WTC11 (cell line): ENCODE results near the gene AMBP. TPM values are rescaled to one million over a fixed set of nuclear protein-coding genes. Genes with fewer than 3 reads are reported as not detected.

Experiments used
- ATAC-seq: fragments of 200-7000 bp; cut with Tn5 transposase; 2 replicates; pipeline ENCODE4 v1.10.0; 2021; ENCODE audit warnings: mild to moderate bottlenecking, moderate library complexity
- CTCF ChIA-PET: fragments of 300-600 bp; sonication (Branson Sonifier 250); formaldehyde crosslinking; loops from one replicate; lab custom pipeline; 2021; ENCODE audit warnings: antibody characterized with exemption; lab: Charles Lee
- POLR2A ChIA-PET: fragments of 350-600 bp; sonication (Branson Sonifier 250); formaldehyde crosslinking; loops from one replicate; lab custom pipeline; 2021; ENCODE audit warnings: antibody characterized with exemption; lab: Charles Lee
- DNase-seq: peaks from one replicate; pipeline ENCODE4 v3.0.0; 2021; ENCODE audit warnings: low spot score
- H3K27ac Mint-ChIP-seq: 2 replicates; pipeline ENCODE4 v1.8.0; 2021; ENCODE audit warnings: mixed read lengths
- H3K27me3 Mint-ChIP-seq: 2 replicates; pipeline ENCODE4 v1.8.0; 2021; ENCODE audit warnings: low read depth, mild to moderate bottlenecking, moderate library complexity, mixed read lengths
- H3K36me3 Mint-ChIP-seq: 2 replicates; pipeline ENCODE4 v1.8.0; 2021; ENCODE audit warnings: mixed read lengths
- H3K4me1 Mint-ChIP-seq: 2 replicates; pipeline ENCODE4 v1.8.0; 2022; ENCODE audit warnings: mixed read lengths
- H3K4me3 Mint-ChIP-seq: 2 replicates; pipeline ENCODE4 v1.8.0; 2021; ENCODE audit warnings: mild to moderate bottlenecking, moderate library complexity, mixed read lengths
- H3K9me3 Mint-ChIP-seq: 2 replicates; pipeline ENCODE4 v1.8.0; 2021; ENCODE audit warnings: mixed read lengths
- CREB1 ChIP-seq: sonication (generic); formaldehyde crosslinking; IDR thresholded peaks from 2 replicates; pipeline ENCODE4 v1.8.0; 2023; ENCODE audit warnings: mild to moderate bottlenecking, missing genetic modification reagents
- GABPB1 ChIP-seq: sonication (generic); formaldehyde crosslinking; IDR thresholded peaks from 2 replicates; pipeline ENCODE4 v1.8.1; 2023; ENCODE audit warnings: mild to moderate bottlenecking, missing genetic modification reagents
- MYBL2 ChIP-seq: sonication (generic); formaldehyde crosslinking; IDR thresholded peaks from 2 replicates; pipeline ENCODE4 v1.8.1; 2023; ENCODE audit warnings: mild to moderate bottlenecking, moderate library complexity, missing genetic modification reagents
- SMAD3 ChIP-seq: sonication (generic); formaldehyde crosslinking; IDR thresholded peaks from 2 replicates; pipeline ENCODE4 v1.8.0; 2022; ENCODE audit warnings: missing genetic modification reagents, mild to moderate bottlenecking, borderline replicate concordance
- ZNF121 ChIP-seq: sonication (generic); formaldehyde crosslinking; IDR thresholded peaks from 2 replicates; pipeline ENCODE4 v1.8.0; 2023; ENCODE audit warnings: missing genetic modification reagents
- ZNF263 ChIP-seq: sonication (generic); formaldehyde crosslinking; IDR thresholded peaks from 2 replicates; pipeline ENCODE4 v1.8.1; 2022; ENCODE audit warnings: low read depth, mild to moderate bottlenecking, moderate library complexity, missing genetic modification reagents
- ZNF671 ChIP-seq: fragments of 250-450 bp; sonication (Bioruptor Pico); IDR thresholded peaks from 2 replicates; pipeline ENCODE4 v1.8.0; 2021; ENCODE audit warnings: mild to moderate bottlenecking
- total RNA-seq: library from RNA; stranded (reverse); gene quantifications from 3 replicates; pipeline ENCODE4 v1.2.3, GENCODE V29; 2021
- TF ChIP-seq, protein P1 (sequence below): sonication (generic); formaldehyde crosslinking; IDR thresholded peaks from 2 replicates; pipeline ENCODE4 v1.8.0; 2023; ENCODE audit warnings: missing genetic modification reagents, mild to moderate bottlenecking, borderline replicate concordance
- TF ChIP-seq, protein P2 (sequence below): sonication (generic); formaldehyde crosslinking; IDR thresholded peaks from 2 replicates; pipeline ENCODE4 v1.8.0; 2022; ENCODE audit warnings: mild to moderate bottlenecking, missing genetic modification reagents
- TF ChIP-seq, protein P3 (sequence below): fragments of 200-600 bp; IDR thresholded peaks from 2 replicates; pipeline ENCODE4 v1.8.0; 2022; ENCODE audit warnings: antibody characterized with exemption
- TF ChIP-seq, protein P4 (sequence below): sonication (generic); formaldehyde crosslinking; IDR thresholded peaks from 2 replicates; pipeline ENCODE4 v1.8.0; 2022; ENCODE audit warnings: missing genetic modification reagents
- TF ChIP-seq, protein P5 (sequence below): sonication (generic); formaldehyde crosslinking; IDR thresholded peaks from 2 replicates; pipeline ENCODE4 v1.8.1; 2022; ENCODE audit warnings: mild to moderate bottlenecking, moderate library complexity, missing genetic modification reagents

The AMBP gene
- total RNA-seq, 1 experiment from 2014 or later = 3.3 TPM

DNA sequence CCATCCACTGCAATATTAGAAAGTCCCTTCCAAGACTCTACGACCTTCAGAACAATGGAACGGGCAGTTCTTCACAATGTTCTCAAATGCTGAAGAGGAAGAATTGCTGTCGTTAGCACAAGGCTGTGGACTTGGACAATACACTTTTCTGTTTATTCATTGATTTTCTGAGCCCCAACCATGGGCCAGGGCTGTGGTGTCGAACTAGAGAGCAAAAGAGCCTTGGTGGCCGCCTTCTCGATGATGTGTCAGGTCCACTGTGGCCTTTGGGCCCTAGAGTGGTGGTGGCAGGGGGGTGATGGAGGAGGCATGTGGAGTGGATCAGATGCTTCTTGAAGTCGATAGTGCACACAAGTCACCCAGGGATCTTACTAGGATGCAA is 39.5 kb upstream of the AMBP start (continued):
- TF ChIP-seq, protein P1, sequence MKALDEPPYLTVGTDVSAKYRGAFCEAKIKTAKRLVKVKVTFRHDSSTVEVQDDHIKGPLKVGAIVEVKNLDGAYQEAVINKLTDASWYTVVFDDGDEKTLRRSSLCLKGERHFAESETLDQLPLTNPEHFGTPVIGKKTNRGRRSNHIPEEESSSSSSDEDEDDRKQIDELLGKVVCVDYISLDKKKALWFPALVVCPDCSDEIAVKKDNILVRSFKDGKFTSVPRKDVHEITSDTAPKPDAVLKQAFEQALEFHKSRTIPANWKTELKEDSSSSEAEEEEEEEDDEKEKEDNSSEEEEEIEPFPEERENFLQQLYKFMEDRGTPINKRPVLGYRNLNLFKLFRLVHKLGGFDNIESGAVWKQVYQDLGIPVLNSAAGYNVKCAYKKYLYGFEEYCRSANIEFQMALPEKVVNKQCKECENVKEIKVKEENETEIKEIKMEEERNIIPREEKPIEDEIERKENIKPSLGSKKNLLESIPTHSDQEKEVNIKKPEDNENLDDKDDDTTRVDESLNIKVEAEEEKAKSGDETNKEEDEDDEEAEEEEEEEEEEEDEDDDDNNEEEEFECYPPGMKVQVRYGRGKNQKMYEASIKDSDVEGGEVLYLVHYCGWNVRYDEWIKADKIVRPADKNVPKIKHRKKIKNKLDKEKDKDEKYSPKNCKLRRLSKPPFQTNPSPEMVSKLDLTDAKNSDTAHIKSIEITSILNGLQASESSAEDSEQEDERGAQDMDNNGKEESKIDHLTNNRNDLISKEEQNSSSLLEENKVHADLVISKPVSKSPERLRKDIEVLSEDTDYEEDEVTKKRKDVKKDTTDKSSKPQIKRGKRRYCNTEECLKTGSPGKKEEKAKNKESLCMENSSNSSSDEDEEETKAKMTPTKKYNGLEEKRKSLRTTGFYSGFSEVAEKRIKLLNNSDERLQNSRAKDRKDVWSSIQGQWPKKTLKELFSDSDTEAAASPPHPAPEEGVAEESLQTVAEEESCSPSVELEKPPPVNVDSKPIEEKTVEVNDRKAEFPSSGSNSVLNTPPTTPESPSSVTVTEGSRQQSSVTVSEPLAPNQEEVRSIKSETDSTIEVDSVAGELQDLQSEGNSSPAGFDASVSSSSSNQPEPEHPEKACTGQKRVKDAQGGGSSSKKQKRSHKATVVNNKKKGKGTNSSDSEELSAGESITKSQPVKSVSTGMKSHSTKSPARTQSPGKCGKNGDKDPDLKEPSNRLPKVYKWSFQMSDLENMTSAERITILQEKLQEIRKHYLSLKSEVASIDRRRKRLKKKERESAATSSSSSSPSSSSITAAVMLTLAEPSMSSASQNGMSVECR (CRISPR knock-in tag) = no peak
- TF ChIP-seq CREB1 (CRISPR knock-in tag) = no peak

DNA sequence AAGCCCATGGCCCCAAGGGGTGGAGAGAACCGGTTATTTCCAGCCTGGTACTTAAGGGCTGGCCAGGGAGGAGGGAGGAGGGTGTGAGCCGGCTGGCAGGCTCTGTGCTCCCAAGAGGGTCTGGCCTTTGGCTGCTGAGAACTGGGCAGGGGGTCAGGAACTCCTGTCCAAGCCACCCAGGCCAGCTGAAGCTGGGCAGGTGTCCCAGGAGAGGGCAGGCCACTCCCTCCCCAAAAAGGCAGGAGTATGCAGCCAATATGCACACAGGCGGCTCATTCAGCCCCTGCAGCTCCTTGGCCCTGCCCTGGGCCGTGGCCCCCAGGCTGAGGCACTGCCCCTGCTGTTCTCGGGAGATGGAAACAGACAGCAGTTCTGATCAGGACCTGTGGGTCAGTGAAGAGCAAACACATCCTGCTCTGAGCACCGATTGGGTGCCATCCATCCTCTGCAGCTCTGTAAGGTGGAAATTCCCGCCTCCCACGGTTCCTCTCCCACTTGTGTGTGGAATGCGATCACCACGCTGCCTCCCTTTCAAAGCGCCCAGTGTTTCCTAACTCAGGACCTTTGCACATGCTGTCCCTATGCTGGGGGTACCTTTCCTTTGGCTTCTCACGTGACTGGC is 38.1 kb upstream of the AMBP start:
- no peak for DNase-seq
- H3K4me3 Mint-ChIP-seq = no peak overlapping the region
- no peak overlapping the region for H3K27ac Mint-ChIP-seq
- H3K27me3 Mint-ChIP-seq = peaks cover 48% of the 10 kb centered on the region
- no peak for TF ChIP-seq ZNF671 (CRISPR knock-in tag)
- no peak for TF ChIP-seq GABPB1 (CRISPR knock-in tag)
- TF ChIP-seq SMAD3 (CRISPR knock-in tag) = no peak
- TF ChIP-seq ZNF263 (CRISPR knock-in tag) = no peak
- TF ChIP-seq ZNF121 (CRISPR knock-in tag) = no peak
- TF ChIP-seq, protein P2, sequence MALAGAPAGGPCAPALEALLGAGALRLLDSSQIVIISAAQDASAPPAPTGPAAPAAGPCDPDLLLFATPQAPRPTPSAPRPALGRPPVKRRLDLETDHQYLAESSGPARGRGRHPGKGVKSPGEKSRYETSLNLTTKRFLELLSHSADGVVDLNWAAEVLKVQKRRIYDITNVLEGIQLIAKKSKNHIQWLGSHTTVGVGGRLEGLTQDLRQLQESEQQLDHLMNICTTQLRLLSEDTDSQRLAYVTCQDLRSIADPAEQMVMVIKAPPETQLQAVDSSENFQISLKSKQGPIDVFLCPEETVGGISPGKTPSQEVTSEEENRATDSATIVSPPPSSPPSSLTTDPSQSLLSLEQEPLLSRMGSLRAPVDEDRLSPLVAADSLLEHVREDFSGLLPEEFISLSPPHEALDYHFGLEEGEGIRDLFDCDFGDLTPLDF (CRISPR knock-in tag) = no peak
- TF ChIP-seq, protein P3, sequence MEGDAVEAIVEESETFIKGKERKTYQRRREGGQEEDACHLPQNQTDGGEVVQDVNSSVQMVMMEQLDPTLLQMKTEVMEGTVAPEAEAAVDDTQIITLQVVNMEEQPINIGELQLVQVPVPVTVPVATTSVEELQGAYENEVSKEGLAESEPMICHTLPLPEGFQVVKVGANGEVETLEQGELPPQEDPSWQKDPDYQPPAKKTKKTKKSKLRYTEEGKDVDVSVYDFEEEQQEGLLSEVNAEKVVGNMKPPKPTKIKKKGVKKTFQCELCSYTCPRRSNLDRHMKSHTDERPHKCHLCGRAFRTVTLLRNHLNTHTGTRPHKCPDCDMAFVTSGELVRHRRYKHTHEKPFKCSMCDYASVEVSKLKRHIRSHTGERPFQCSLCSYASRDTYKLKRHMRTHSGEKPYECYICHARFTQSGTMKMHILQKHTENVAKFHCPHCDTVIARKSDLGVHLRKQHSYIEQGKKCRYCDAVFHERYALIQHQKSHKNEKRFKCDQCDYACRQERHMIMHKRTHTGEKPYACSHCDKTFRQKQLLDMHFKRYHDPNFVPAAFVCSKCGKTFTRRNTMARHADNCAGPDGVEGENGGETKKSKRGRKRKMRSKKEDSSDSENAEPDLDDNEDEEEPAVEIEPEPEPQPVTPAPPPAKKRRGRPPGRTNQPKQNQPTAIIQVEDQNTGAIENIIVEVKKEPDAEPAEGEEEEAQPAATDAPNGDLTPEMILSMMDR = no peak
- TF ChIP-seq, protein P4, sequence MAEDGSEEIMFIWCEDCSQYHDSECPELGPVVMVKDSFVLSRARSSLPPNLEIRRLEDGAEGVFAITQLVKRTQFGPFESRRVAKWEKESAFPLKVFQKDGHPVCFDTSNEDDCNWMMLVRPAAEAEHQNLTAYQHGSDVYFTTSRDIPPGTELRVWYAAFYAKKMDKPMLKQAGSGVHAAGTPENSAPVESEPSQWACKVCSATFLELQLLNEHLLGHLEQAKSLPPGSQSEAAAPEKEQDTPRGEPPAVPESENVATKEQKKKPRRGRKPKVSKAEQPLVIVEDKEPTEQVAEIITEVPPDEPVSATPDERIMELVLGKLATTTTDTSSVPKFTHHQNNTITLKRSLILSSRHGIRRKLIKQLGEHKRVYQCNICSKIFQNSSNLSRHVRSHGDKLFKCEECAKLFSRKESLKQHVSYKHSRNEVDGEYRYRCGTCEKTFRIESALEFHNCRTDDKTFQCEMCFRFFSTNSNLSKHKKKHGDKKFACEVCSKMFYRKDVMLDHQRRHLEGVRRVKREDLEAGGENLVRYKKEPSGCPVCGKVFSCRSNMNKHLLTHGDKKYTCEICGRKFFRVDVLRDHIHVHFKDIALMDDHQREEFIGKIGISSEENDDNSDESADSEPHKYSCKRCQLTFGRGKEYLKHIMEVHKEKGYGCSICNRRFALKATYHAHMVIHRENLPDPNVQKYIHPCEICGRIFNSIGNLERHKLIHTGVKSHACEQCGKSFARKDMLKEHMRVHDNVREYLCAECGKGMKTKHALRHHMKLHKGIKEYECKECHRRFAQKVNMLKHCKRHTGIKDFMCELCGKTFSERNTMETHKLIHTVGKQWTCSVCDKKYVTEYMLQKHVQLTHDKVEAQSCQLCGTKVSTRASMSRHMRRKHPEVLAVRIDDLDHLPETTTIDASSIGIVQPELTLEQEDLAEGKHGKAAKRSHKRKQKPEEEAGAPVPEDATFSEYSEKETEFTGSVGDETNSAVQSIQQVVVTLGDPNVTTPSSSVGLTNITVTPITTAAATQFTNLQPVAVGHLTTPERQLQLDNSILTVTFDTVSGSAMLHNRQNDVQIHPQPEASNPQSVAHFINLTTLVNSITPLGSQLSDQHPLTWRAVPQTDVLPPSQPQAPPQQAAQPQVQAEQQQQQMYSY (CRISPR knock-in tag) = no peak
- TF ChIP-seq, protein P5, sequence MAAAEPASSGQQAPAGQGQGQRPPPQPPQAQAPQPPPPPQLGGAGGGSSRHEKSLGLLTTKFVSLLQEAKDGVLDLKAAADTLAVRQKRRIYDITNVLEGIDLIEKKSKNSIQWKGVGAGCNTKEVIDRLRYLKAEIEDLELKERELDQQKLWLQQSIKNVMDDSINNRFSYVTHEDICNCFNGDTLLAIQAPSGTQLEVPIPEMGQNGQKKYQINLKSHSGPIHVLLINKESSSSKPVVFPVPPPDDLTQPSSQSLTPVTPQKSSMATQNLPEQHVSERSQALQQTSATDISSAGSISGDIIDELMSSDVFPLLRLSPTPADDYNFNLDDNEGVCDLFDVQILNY (CRISPR knock-in tag) = no peak
- TF ChIP-seq MYBL2 (CRISPR knock-in tag) = no peak
- TF ChIP-seq, all 79 proteins: peak for 0
- Mint-ChIP-seq H3K4me1 (peaks cover 7% of the 10 kb centered on the region; the same call in 1 of the 2 replicates), H3K36me3 (no peaks in the 10 kb centered on the region), H3K9me3 (no peaks in the 10 kb centered on the region)
- ChIA-PET POLR2A (interaction anchor here (0.9 kb wide), 1 partner anchor 37 kb away, joined by 3 read pairs; no protein-coding TSS in a partner anchor), CTCF (interaction anchor here (1.0 to 2.3 kb wide), 4 partner anchors 8 to 175 kb away, joined by 4 to 14 read pairs (median 7); no protein-coding TSS in a partner anchor)
- ATAC-seq = peak; percentile 21; the same call in 1 of the 2 replicates
